PC-3 (cell line): ENCODE data around the gene FARS2.

Source experiments
- CTCF ChIP-seq: fragments of 300-600 bp; sonication (generic); conservative IDR thresholded peaks from 2 replicates; pipeline ENCODE4 v1.5.1; 2017; ENCODE audit warnings: antibody characterized with exemption, low read depth, mild to moderate bottlenecking, low read length
- EZH2phosphoT487 ChIP-seq: fragments of 300-600 bp; sonication (generic); IDR thresholded peaks from 2 replicates; pipeline ENCODE4 v1.6.1; 2018; ENCODE audit warnings: mild to moderate bottlenecking, antibody characterized with exemption, low read length, borderline replicate concordance

GRCh38 chr6:5698318-5698717 lies 437.0 kb downstream of the FARS2 start:
- TF ChIP-seq CTCF (no peak), EZH2phosphoT487 (no peak)
